Keratinocyte (primary cell): Measurements from ENCODE around the gene MRPS18B.

Experiments used
- EZH2 ChIP-seq: IDR thresholded peaks from one replicate; pipeline ENCODE4 v1.6.1; 2012; ENCODE audit warnings: inconsistent platforms, mild to moderate bottlenecking, low read length, moderate library complexity
- TF ChIP-seq, protein P1 (sequence below), 3 experiments: IDR thresholded peaks in 1 of 3; conservative IDR thresholded peaks in 1 of 3; optimal IDR thresholded peaks in 1 of 3; 2 replicates in 2 of 3; 3 replicates in 1 of 3; pipeline versions ENCODE3 to v1.5.1; 2011; ENCODE audit warnings: low read length in 3 of 3, mild to moderate bottlenecking in 3 of 3, moderate library complexity in 2 of 3, control low read depth in 1 of 3, inconsistent platforms in 1 of 3; ENCODE audit not compliant: insufficient read depth in 2 of 3; ENCODE audit errors: extremely low read depth in 1 of 3

- TF ChIP-seq, protein P1, sequence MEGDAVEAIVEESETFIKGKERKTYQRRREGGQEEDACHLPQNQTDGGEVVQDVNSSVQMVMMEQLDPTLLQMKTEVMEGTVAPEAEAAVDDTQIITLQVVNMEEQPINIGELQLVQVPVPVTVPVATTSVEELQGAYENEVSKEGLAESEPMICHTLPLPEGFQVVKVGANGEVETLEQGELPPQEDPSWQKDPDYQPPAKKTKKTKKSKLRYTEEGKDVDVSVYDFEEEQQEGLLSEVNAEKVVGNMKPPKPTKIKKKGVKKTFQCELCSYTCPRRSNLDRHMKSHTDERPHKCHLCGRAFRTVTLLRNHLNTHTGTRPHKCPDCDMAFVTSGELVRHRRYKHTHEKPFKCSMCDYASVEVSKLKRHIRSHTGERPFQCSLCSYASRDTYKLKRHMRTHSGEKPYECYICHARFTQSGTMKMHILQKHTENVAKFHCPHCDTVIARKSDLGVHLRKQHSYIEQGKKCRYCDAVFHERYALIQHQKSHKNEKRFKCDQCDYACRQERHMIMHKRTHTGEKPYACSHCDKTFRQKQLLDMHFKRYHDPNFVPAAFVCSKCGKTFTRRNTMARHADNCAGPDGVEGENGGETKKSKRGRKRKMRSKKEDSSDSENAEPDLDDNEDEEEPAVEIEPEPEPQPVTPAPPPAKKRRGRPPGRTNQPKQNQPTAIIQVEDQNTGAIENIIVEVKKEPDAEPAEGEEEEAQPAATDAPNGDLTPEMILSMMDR (optimal IDR thresholded peaks at IDR 0.05 in 1 of 3, IDR thresholded peaks at IDR 0.05 in 1 of 3, conservative IDR thresholded peaks at IDR 0.05 in 1 of 3; ENCODE audit: extremely low read depth in 1 of 3, insufficient read depth in 2 of 3, low read length in 3 of 3) = no peak
- TF ChIP-seq EZH2 = no peak
Observed at GRCh38 chr6:30572148-30572547, 45.5 kb upstream of the MRPS18B start.
